CD4-positive, alpha-beta T cell treated with Interferon alpha-2 for 1 hour (primary cell): ENCODE measurements around the gene ANXA7.
"Not testable (repeated sequence)": the region's sequence is repeated elsewhere in the genome, so short reads cannot be mapped to it uniquely, and the experiment has no call there.

ENCODE experiments used
- DNase-seq, 2 donors: peaks; one replicate each; pipeline ENCODE4 v3.0.0-alpha.2; 2020 to 2022

Gene ANXA7

DNA sequence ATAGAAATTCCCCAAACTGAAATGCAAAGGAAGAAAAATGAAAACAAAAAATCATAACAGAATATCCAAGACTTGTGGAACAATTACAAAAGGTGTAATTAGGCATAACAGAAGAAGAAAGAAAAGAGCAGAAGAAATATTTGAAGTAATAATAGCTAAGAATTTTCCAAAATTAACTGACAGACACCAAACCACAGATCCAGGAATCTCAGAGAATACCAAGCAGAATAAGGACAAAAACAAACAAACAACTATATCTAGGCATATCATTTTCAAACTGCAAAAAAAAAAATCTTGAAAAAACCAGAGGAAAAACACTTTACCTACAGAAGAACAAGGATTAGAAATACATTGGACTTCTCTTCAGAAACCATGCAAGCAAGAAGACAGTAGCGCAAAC lies 80.7 kb downstream of the ANXA7 start:
- no peak for DNase-seq

DNA sequence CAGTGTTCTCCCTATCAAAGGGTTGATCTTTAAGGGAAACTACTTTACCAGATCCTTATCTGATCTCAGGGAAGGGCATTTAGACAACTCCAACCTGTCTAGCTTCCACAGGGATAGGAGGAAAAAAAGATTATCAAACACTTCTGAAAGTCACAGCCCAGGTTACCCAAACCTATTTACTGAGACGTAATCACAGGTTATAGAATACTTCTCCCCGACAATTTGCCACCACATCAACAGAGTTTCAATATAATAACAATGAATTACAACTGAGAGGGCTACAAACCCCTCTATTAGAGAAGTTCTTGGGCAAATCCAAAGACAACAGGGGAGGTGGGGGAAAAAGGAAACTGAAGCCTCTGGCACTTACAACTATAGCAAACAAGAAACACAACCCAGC lies 81.5 kb downstream of the ANXA7 start:
- no peak for DNase-seq

DNA sequence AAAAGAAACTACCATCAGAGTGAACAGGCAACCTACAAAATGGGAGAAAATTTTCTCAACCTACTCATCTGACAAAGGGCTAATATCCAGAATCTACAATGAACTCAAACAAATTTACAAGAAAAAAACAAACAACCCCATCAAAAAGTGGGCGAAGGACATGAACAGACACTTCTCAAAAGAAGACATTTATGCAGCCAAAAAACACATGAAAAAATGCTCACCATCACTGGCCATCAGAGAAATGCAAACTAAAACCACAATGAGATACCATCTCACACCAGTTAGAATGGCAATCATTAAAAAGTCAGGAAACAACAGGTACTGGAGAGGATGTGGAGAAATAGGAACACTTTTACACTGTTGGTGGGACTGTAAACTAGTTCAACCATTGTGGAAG lies 85.3 kb downstream of the ANXA7 start:
- not testable (repeated sequence) for DNase-seq

DNA sequence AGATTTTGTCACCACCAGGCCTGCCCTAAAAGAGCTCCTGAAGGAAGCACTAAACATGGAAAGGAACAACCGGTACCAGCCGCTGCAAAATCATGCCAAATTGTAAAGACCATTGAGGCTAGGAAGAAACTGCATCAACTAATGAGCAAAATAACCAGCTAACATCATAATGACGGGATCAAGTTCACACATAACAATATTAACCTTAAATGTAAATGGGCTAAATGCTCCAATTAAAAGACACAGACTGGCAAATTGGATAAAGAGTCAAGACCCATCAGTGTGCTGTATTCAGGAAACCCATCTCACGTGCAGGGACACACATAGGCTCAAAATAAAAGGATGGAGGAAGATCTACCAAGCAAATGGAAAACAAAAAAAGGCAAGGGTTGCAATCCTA lies 88.6 kb downstream of the ANXA7 start:
- not testable (repeated sequence) for DNase-seq
